GM18526 (cell line): Measurements from ENCODE around the gene IL13RA1.

Experiments
- POLR2A ChIP-seq: IDR thresholded peaks from 3 replicates; pipeline ENCODE4 v1.6.1; 2011; ENCODE audit not compliant: insufficient read length; ENCODE audit errors: extremely low read depth

IL13RA1 gene

DNA sequence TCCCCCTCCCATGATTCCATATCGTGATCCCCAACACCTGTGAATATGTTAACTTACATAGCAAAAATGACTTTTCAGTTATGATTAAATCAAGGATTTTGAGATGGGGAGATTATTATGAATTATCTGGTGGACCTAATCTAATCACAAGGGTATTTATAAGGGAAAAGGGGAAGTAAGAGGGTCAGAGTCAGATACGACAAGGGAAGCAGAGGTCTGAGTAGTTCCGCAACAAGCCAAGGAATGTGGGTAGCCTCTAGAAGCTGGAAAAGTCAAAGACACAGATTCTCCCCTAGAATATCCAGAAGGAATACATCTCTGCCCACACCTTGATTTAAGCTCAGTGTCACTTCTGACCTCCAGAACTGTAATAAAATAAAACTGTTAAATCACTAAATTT lies 1.0 kb upstream of the IL13RA1 start:
- TF ChIP-seq POLR2A = no peak

DNA sequence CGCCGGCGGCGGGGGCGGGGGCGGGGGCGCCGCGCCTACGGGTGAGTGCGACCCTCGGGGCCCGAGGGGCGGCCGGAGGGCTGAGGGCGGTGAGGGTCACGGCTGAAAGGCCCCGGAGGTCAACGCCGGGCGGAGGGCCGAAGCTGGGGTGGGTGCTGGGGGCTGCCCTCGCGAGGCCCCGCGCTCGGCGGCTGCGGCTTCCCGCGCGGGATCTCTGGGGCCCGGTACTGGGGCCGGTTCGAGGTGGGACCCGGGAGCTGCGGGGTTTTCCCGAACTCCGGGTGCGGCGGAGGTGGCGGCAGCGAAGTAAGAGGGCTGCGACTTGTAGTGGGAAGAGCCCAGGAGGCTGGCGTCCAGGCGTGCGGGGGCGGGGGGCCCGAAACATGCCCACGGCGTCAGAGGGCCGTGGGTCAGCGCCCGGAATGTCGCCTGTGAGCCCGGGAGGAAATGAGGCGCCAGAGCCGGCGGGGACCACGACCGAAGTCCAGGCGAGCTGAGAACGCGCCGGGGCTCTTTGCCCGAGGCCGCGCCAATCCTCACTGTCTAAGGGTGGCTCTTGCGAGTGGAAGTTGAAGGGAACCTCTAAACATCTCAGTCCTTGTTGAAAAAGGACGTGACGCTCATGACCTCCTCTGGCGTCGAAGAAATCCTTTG lies 407 bp downstream of the IL13RA1 start:
- TF ChIP-seq POLR2A = no peak

DNA sequence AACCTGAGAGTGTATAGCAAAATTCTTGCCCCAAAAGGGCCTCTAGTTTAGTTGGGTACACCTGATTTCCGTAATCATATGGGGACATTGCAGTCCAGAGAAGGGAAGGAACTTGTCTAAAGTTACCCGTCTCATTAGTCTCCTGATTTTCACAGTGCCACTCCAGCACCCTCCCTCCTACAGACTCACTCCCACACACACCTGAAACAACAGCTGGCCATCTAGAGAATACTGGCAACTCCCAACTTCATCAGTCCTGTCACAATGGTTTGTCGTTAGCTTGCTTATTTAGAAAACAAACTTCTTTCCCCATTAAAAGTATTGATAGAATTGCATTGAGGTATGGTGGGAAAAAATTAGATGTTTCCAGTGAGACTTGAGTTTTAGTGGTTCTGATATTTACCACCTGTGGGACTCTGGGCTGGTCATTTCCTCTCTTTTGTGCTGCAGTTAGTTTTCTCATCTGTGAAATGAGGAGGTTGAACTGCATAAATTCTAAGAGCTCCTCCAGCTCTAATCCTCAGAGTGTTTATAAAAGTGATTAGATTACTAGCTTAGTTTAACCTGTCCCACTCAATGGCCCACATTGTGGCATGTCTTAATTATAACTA lies 1.7 kb downstream of the IL13RA1 start:
- no peak for TF ChIP-seq POLR2A

DNA sequence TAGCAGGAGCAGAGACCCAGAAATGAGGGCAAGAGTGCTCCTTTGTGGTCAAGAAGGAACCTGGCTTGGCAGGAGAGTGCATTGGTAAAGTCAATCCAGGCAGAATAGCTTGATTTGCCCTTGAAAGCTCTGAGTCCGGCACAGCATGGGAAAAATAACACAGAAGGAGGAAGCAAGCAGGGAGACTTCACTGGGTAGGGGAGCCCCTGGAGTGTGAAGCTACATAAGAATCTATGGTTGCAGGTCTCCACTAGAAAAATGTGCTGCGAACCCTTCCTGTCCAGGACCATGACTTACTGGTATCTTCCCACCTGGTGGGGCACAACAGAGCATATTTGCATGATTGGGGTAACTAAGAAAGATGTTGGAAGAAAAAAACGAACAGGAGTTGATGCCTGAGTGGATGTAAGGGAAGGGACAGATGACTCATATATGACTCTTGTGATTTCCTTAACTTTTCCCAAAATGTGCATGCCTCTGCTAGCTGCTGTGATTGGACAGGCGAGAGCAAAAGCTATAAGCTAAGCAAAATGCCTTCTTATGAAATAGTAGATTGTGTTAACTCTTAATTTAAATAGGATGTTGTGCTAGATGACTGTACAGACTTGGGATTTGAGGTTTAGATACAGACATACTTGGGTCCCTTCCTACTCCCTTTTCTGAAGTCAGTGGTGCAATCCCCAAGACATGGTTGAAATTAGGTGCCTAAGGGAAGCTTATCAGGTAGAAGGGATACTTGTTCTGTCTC lies 3.3 kb downstream of the IL13RA1 start:
- no peak for TF ChIP-seq POLR2A

DNA sequence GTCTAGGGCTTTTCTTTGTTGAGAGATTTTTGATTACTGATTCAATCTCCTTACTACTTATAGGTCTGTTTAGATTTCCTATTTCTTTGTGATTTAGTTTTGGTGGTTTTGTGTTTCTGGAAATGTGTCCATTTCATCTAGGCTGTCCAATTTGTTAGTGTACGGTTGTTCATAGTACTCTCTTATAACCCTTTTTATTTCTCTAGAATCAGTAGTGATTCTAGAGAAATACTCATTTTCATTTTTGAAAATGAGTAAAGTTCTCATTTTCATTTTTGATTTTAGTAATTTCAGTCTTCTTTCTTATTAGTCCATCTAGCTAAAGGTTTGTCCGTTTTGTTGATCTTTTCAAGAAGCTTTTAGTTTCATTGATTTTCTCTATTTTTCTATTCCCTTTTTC lies 7.5 kb downstream of the IL13RA1 start:
- TF ChIP-seq POLR2A = no peak

DNA sequence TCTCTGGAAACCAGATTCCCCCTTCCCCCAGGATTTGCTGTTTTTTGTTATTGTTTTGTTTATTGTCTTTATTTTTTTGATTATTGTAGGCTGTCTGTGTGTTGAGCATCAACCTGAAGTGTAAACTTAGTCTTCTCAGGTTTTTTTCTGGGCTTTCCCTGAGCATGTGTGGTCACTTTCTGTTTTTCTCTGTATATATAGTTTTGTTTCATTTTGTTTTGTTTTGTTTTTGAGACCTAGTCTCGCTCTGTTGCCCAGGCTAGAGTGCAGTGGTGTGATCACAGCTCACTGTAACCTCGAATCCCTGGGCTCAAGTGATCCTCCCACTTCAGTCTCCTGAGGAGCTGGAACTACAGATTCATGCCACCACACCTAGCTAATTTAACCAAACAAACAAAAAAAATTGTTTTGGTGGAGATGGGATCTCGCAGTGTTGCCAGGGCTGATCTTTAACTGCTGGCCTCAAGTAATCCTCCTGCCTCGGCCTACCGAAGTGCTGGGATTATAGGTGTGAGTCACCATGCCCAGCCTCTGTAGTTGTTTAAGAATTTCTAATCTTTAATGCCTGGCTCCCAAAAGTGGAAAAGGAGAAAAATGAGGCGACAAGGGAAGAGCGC lies 9.1 kb downstream of the IL13RA1 start:
- no peak for TF ChIP-seq POLR2A

DNA sequence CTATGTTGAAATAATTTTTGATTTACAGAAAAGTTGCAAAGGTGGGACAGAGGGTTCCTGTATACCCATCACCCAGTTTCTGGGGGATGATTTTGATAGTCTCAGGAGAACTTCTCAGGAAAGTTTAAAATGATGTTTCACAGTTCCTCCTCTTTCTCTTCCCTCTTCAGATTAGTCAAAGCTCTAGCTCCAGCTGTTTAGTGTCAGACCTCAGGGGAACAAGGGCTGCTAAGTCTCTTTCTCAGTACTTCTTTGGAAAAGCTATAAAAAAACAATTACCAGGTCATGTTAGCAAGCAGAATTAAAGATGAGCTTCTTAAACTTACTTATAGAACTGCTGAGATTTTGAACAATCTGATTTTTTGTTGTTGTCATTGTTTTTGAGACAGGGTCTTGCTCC lies 12.2 kb downstream of the IL13RA1 start:
- TF ChIP-seq POLR2A = no peak

DNA sequence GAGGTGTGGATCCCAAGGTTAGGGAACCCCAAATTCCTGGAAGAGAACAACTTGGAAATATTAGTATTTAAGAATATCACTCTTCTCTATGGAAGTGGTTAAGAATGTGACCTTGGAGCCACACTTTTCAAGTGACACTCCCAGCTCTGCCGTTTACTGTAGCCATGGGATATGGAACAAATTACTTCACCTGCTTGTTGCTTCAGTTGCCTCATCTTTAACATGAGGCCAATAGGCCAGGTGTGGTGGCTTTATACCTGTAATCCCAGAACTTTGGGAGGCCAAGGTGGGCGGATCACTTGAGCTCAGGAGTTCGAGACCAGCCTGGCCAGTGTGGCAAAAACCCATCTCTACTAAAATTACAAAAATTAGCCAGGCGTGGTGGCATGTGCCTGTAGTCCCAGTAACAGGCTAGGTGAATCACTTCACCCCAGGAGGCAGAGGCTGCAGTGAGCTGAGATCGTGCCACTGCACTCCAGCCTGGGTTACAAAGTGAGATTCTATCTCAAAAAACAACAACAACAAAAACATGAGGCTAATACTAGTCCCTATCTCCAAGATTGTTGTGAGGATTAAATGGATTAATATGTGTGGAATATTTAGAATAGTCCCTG lies 13.0 kb downstream of the IL13RA1 start:
- TF ChIP-seq POLR2A = no peak

DNA sequence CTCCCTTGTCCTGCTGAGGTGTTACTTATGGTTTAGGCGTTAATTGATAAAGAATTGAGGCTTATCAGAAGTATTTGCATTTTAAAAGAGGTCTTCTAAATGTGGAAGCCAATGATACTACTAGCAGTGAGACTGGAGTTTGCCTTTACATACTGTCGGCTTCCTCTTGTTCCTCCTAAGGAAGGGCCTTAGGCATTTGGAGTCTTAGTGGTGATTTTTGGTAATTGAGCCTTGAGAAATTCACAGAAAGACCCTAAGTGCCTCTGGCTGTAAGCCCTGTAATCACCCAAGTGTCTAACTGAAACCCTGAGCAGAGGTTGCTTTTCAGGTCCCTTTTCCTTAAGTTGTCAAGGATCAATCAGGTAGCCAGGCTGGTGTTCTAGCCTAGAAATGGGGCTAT lies 14.8 kb downstream of the IL13RA1 start:
- TF ChIP-seq POLR2A = no peak

DNA sequence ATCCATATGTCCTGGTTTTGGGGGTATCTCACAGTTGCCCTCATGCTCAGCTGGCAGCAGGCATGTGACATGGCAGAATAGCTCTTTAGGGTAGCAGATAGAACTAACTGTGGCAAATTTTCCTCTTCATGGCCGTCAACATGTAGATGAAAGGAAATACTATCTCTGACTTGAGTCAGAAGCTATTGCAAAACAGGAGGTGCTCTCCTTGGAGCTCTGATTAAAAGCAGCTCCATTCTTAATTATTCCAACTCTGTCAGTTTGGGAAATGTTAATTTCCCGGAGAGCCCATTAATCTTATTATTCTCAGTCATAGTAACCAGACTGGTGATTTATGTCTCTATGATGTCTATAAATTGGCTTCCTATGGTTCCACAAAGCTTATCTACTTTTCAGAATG lies 18.2 kb downstream of the IL13RA1 start:
- TF ChIP-seq POLR2A = no peak

DNA sequence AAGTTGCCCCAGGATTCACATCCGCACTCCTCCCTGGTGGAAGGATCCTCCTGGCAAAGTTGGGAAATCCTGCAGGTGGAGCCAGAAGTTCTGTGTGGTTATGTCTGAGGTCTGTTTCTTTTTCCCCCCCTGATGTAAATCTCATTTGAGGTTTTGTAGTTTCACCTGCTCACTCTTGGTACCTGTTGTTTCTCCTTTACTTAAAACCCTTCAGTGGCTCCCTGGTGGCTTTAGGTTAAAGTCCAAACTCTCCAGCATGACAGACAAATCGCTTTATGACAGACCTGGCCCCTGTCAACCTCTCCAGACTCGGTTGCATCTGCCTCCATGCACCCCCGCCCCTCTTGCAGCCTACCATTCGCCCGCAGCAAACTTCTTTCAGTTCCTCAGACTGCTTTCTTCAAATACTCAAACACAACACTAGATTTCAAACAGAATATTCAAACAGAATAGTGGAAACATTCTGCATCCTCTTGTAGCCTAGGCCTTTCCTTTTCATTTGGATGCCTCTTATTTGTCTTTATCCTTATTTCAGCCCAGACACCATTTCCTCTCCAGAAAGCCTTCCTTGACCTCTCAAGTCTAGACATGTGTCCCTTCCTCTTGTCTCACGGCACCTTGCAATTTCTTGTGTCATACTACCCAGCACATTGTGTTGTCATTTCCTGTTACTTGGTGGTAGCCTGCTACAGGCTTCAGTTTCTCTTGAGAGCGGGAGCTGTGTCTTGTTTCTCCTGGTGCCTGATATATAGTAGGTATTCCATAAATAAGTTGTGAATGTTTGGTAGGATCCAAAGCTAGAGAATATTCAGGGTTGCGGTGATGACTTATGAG lies 24.8 kb downstream of the IL13RA1 start:
- no peak for TF ChIP-seq POLR2A

DNA sequence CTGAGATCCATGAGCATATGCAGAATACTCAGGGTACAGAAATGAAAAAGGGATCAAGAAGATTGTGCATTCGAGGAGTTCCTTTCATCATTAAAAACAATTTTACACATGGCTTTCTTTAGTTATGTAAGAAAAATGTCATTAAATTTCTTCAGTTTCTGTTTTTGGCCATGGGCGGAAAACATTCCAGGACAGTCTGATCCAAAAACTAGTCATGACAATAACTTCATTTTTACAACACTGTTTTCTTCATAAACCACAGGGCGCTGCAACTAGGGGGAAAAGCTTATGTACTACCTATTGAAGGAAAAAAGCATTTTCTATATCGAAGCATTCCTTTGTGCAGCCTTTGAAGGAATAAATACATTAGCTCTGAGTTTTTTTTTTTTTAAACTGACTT lies 28.2 kb downstream of the IL13RA1 start:
- no peak for TF ChIP-seq POLR2A

DNA sequence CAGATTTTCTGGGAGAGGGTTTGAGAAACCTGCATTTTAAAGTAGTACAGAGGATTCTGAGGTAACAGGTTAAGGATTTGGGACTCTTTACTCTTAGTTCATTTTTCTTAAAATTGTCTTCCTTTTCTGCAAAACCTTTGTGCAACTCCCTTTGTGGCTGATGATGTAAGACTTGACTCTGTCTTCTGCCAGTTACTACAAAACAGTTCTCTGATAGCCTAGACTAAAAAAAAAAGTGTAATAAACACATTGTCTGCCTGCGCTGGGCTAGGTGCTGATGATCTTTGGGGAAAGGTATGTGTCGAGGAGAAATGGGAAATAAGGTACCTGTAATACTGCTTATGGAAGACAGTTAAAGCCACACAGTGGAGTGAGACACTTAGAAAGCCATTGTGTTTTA lies 28.7 kb downstream of the IL13RA1 start:
- no peak for TF ChIP-seq POLR2A

DNA sequence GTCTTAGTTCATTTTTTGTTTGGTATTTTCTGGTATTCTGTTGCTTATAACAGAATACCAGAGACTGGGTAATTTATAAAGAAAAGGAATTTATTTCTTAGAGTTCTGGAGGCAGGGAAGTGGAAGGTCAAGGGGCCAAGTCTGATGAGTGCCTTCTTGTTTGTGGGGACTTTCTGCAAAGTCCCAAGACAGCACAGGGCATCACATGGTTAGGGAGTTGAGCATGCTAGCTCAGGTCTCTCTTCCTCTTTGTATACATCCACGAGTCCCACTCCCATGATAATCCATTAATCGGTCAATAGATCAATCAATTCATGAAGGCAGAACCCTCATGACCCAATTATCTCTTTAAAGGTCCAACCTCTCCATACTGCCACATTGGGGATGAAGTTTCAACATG lies 31.1 kb downstream of the IL13RA1 start:
- no peak for TF ChIP-seq POLR2A

DNA sequence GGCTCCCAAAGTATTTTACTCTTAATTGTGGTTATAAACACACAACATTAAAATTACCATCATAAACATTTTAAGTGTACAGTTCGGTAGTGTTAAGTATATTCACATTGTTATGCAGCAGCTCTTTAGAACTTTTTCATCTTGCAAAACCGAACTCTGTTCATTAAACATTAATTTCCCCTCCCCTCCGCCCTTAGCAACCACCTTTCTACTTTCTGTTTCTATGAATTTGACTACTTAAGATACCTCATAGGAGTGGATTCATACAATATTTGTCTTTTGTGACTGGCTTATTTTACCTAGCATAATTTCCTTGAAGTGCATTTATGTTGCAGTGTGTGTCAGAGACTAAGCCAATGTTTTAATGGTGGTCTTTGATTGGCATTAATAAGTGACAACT lies 32.6 kb downstream of the IL13RA1 start:
- TF ChIP-seq POLR2A = no peak

DNA sequence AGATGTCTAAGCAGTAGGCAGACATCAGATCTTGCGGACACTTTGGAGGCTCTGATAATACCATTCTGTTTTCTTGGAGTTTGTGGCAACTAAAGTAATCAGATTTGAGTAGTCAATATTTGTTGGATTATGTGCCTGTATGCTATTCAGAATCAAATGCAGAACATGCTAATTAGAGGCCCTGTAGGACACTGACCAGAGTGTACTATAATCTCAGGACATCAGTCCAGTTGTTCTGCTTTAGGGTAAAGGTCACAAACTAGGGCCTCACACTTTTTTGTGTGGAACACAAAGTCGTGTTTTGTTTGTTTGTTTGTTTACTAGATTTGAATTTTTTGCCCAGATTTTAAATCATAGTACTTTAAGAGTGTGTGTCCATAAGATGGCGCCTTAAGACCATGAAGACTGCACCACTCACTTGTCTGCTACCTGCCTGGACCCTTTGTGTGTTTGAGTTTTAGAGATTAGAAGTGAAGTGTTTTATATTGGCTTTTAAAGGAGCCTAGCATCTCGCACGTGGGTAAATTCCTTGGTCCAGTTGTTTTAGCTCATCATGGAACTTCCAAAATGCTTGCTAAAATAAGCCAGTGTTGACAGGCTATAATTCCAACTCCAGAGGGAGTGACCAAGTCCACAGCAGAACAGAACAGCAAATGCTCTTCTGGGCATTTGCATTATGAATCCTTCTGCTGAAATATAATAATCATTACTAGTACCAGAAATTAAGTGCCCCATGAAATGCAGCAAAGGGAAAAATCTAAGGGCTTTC lies 34.7 kb downstream of the IL13RA1 start:
- TF ChIP-seq POLR2A = no peak
